Sigmoid colon (tissue), 7 donors: ENCODE measurements around the gene LRRTM1. TPM values are rescaled to one million over a fixed set of nuclear protein-coding genes. Genes with fewer than 3 reads are reported as not detected.

Experiments
- DNase-seq: peaks from one replicate; pipeline ENCODE4 v3.0.0-alpha.2; 2019
- H3K27ac ChIP-seq, 4 donors: fragments of 200-600 bp; sonication (generic); one replicate each; pipeline ENCODE4 v1.5.1; 2016 to 2019; ENCODE audit warnings: mild to moderate bottlenecking in 1 of 4
- H3K27me3 ChIP-seq, 3 donors: fragments of 200-600 bp; sonication (generic); one replicate each; pipeline ENCODE4 v1.5.1; 2019; ENCODE audit warnings: mild to moderate bottlenecking in 1 of 3
- H3K36me3 ChIP-seq, 4 donors: fragments of 200-600 bp; sonication (generic); one replicate each; pipeline ENCODE4 v1.5.1; 2016 to 2019
- H3K4me1 ChIP-seq, 4 donors: fragments of 200-600 bp; sonication (generic); one replicate each; pipeline ENCODE4 v1.5.1; 2017 to 2019
- H3K4me3 ChIP-seq, 4 donors: fragments of 200-600 bp; sonication (generic); one replicate each; pipeline ENCODE4 v1.5.1; 2017 to 2019; ENCODE audit warnings: mild to moderate bottlenecking in 2 of 4, moderate library complexity in 1 of 4
- H3K9me3 ChIP-seq, 4 donors: fragments of 200-600 bp in 3 of 4; sonication (generic) in 3 of 4; one replicate each; pipeline versions ENCODE4 v1.5.1 to v1.6.1; 2013 to 2019
- CTCF ChIP-seq, 4 experiments: fragments of 450-650 bp in 3 of 4; fragments of 200-600 bp in 1 of 4; IDR thresholded peaks; one replicate each; pipeline ENCODE4 v1.5.1; 2016 to 2019; ENCODE audit warnings: antibody characterized with exemption in 4 of 4, mild to moderate bottlenecking in 3 of 4, moderate library complexity in 2 of 4
- EP300 ChIP-seq, 4 donors: sonication (generic); formaldehyde crosslinking; IDR thresholded peaks; one replicate each; pipeline ENCODE4 v1.6.1; 2017; ENCODE audit warnings: antibody characterized with exemption in 4 of 4
- POLR2A ChIP-seq, 2 donors: fragments of 450-650 bp; IDR thresholded peaks; one replicate each; pipeline ENCODE4 v1.6.1; 2016; ENCODE audit warnings: antibody characterized with exemption in 2 of 2, mild to moderate bottlenecking in 2 of 2, moderate library complexity in 2 of 2
- POLR2AphosphoS5 ChIP-seq, 4 donors: sonication (generic); formaldehyde crosslinking; IDR thresholded peaks; one replicate each; pipeline ENCODE4 v1.6.1; 2017; ENCODE audit warnings: antibody characterized with exemption in 4 of 4
- WGBS, 2 donors: extraction: QIAGEN DNeasy Blood & Tissue Kit; methylation state at CpG; one replicate each; pipeline ENCODE4 v1.1.7; 2013; 5-methylcytosine and 5-hydroxymethylcytosine counted together
- intact Hi-C: fragments of 100-400 bp; cut with DNase I; formaldehyde crosslinking; loops from one replicate; pipeline ENCODE4 v1.15.1; 2023
- polyA plus RNA-seq, 3 donors: library from polyadenylated mRNA; stranded (reverse); fragments of 200-250 nt; gene quantifications; one replicate each; pipeline ENCODE4 v1.2.3, GENCODE V29; 2013
- total RNA-seq, 4 donors: library from RNA; depleted of rRNA; stranded (reverse); fragments of >200 nt; gene quantifications; one replicate each; pipeline ENCODE4 v1.1.0, GENCODE V29; 2016
- donor health status: healthy with polysubstance abuse.
- donor health status: Bipolar disorder and iron deficiency.
- donor health status: healthy.

Gene LRRTM1
- total and polyA plus RNA-seq, 7 donors: 0.49 to 3.0 (median 1.5) TPM; not detected in 2

DNA sequence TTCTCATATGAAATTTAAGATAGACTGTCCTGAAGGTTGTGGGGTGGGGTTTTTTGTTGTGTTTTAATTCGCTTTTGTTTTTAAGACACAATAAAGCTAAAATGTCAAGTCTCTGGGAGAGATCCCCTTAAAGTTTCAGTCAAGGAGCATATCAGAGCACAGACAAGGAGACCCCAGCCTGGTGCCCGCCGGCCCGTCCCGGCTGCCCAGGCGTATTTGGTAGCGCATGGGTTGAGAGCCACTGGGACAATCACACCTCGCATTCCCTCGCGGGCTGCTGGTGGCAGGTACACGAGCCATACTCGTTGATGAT, 2.6 kb downstream of the LRRTM1 start:
- no peaks in the 10 kb centered on the region for H3K36me3 ChIP-seq
- H3K27ac ChIP-seq: peak overlapping the region in 1 of 4 donors; percentile 17
- 30 to 54% methylated on average over 12 of the region's 12 CpGs for WGBS, 2 donors
- intact Hi-C loops: no loop called here
- no peak for TF ChIP-seq POLR2A (IDR thresholded peaks at IDR 0.05)
- peaks cover 0 to 21% (median 18%) of the 10 kb centered on the region in 4 donors for H3K4me1 ChIP-seq
- peaks cover 13 to 49% (median 19%) of the 10 kb centered on the region in 3 donors for H3K27me3 ChIP-seq
- DNase-seq: no peak
- no peaks in the 10 kb centered on the region for H3K9me3 ChIP-seq
- peak overlapping the region in 3 of 4 donors; percentile 45 to 56 (median 48) for H3K4me3 ChIP-seq

DNA sequence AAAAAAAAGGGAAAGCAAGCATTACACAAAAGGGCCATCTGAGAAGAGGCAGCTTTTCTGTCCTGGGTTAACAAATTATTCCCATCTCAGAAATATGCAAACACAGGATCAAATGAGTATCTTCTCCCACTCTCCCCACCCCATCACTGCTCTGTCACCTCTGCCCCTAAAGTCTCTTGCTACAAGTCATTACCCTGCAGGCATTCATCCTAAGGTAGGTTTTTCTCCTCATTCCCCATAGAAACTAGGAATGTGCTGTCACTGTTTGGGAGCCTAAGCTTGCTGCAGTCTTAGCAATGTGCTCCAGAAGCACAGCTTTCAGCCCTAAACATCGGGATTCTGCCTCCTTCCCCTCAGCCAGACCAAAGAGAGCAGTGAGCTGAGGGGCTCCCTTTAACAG, 3.6 kb downstream of the LRRTM1 start:
- no peaks in the 10 kb centered on the region for H3K36me3 ChIP-seq
- TF ChIP-seq POLR2AphosphoS5 (IDR thresholded peaks at IDR 0.05) (no peak), CTCF (IDR thresholded peaks at IDR 0.05) (no peak), EP300 (IDR thresholded peaks at IDR 0.05) (no peak), POLR2A (IDR thresholded peaks at IDR 0.05) (no peak)
- H3K9me3 ChIP-seq: no peaks in the 10 kb centered on the region
- no peak overlapping the region for H3K4me3 ChIP-seq
- peaks cover 13 to 42% (median 19%) of the 10 kb centered on the region in 3 donors for H3K27me3 ChIP-seq
- peaks cover 0 to 21% (median 18%) of the 10 kb centered on the region in 4 donors for H3K4me1 ChIP-seq
- WGBS, 2 donors: 36 to 64% methylated on average over 1 of the region's 1 CpG
- H3K27ac ChIP-seq: no peak overlapping the region
- no peak for DNase-seq
- intact Hi-C loops: no loop called here

- 68 to 93% methylated on average over 1 of the region's 1 CpG for WGBS, 2 donors
- TF ChIP-seq EP300 (IDR thresholded peaks at IDR 0.05) (no peak), POLR2AphosphoS5 (IDR thresholded peaks at IDR 0.05) (no peak), POLR2A (IDR thresholded peaks at IDR 0.05) (no peak), CTCF (IDR thresholded peaks at IDR 0.05) (no peak)
- Histone ChIP-seq H3K4me1 (peaks cover 0 to 21% (median 18%) of the 10 kb centered on the region in 4 donors), H3K27me3 (peaks cover 13 to 36% (median 19%) of the 10 kb centered on the region in 3 donors), H3K27ac (no peak overlapping the region), H3K9me3 (no peaks in the 10 kb centered on the region), H3K4me3 (no peak overlapping the region), H3K36me3 (no peaks in the 10 kb centered on the region)
- intact Hi-C loops: no loop called here
- no peak for DNase-seq
These were observed 4.2 kb downstream of the LRRTM1 start for GRCh38 chr2:80300346-80300745.

DNA sequence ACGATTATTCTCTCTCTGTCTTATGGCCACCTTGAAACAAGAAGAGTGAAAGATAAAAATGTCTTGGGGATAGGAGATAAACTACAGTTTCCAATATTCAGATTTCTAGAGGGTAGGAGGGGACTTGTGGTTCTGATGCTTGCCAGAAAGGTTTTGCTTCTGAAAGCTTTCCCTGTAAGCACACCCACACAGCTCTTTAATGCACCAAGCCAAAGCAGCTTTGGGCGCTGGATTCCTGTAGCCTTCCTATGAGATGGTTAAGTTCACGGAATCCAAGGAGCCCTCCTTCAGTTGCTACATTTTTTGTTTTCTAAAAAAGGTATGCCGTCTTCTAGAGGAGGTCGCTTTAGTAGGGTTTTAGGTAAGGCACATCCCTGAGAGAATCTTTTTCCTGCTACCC, 4.9 kb downstream of the LRRTM1 start:
- H3K27ac ChIP-seq: no peak overlapping the region
- H3K4me1 ChIP-seq: peaks cover 0 to 19% (median 18%) of the 10 kb centered on the region in 4 donors
- no peak for TF ChIP-seq POLR2A (IDR thresholded peaks at IDR 0.05)
- TF ChIP-seq CTCF (IDR thresholded peaks at IDR 0.05): no peak
- TF ChIP-seq POLR2AphosphoS5 (IDR thresholded peaks at IDR 0.05): no peak
- no peak for TF ChIP-seq EP300 (IDR thresholded peaks at IDR 0.05)
- H3K9me3 ChIP-seq: no peaks in the 10 kb centered on the region
- 53 to 78% methylated on average over 5 of the region's 5 CpGs for WGBS, 2 donors
- H3K27me3 ChIP-seq: peaks cover 13 to 29% (median 19%) of the 10 kb centered on the region in 3 donors
- intact Hi-C loops: no loop called here
- no peaks in the 10 kb centered on the region for H3K36me3 ChIP-seq
- H3K4me3 ChIP-seq: no peak overlapping the region
- DNase-seq: no peak

DNA sequence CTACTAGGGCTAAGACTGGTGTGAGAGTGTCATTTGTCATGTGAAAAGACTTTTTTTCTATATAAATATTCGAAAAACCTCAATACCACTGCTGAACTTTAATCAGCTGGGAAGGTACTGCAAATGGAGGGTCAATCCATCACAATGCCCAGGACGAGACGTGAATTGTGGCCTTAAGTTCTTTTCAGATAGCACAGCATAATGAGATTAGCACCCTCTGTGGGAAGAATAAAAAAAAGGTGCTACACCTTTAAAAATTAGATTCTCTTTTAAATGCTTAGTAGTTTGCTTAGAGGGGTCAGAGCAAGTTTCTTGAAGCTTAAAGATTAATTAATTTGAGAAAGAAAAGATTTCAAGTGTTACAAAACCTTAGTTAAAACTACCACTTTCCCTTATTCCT, 5.6 kb downstream of the LRRTM1 start:
- intact Hi-C loops: no loop called here
- no peak for TF ChIP-seq EP300 (IDR thresholded peaks at IDR 0.05)
- TF ChIP-seq POLR2AphosphoS5 (IDR thresholded peaks at IDR 0.05): no peak
- no peak for TF ChIP-seq POLR2A (IDR thresholded peaks at IDR 0.05)
- TF ChIP-seq CTCF (IDR thresholded peaks at IDR 0.05): no peak
- Histone ChIP-seq H3K4me3 (no peak overlapping the region), H3K27ac (no peak overlapping the region), H3K4me1 (peaks cover 0 to 17% (median 13%) of the 10 kb centered on the region in 4 donors), H3K36me3 (no peaks in the 10 kb centered on the region), H3K27me3 (peaks cover 13 to 22% (median 19%) of the 10 kb centered on the region in 3 donors), H3K9me3 (no peaks in the 10 kb centered on the region)
- no peak for DNase-seq
- WGBS, 2 donors: 65 to 80% methylated on average over 3 of the region's 3 CpGs
